BJ (cell line): ENCODE data around the gene TOR4A. TPM values are rescaled to one million over a fixed set of nuclear protein-coding genes. Genes with fewer than 3 reads are reported as not detected.

Source experiments
- CTCF ChIA-PET: fragments of 350-600 bp; formaldehyde crosslinking; extraction: SDS; loops from one replicate; lab custom pipeline; 2021; ENCODE audit warnings: antibody characterized with exemption, inconsistent platforms; lab: Yijun Ruan, JAX
- POLR2A ChIA-PET: fragments of 300-600 bp; sonication (Branson Sonifier 250); formaldehyde crosslinking; extraction: SDS; loops from one replicate; lab custom pipeline; 2021; ENCODE audit warnings: antibody characterized with exemption; lab: Charles Lee
- DNase-seq: peaks from one replicate; pipeline ENCODE4 v3.0.0-alpha.2; 2011; ENCODE audit warnings: low read depth
- H3K27me3 ChIP-seq: 2 replicates; pipeline ENCODE4 v1.6.0; 2011; ENCODE audit warnings: low read length; ENCODE audit not compliant: control insufficient read depth, insufficient read depth
- H3K36me3 ChIP-seq: 2 replicates; pipeline ENCODE4 v1.5.1; 2011; ENCODE audit warnings: low read length; ENCODE audit not compliant: control insufficient read depth, insufficient read depth
- H3K4me3 ChIP-seq: 2 replicates; pipeline ENCODE4 v1.5.1; 2011; ENCODE audit warnings: low read depth, mild to moderate bottlenecking, control low read depth, low read length
- polyA plus RNA-seq: library from polyadenylated mRNA; depleted of rRNA; stranded (reverse); fragments of >200 nt; gene quantifications from 2 replicates; pipeline ENCODE4 v1.2.3, GENCODE V29; 2011
- TF ChIP-seq, protein P1 (sequence below): IDR thresholded peaks from 2 replicates; pipeline ENCODE4 v1.5.1; 2011; ENCODE audit warnings: low read depth, mild to moderate bottlenecking, control low read depth, inconsistent platforms, low read length, moderate library complexity; ENCODE audit not compliant: insufficient read depth

Gene TOR4A
- polyA plus RNA-seq, 1 experiment: 23.8 TPM

DNA sequence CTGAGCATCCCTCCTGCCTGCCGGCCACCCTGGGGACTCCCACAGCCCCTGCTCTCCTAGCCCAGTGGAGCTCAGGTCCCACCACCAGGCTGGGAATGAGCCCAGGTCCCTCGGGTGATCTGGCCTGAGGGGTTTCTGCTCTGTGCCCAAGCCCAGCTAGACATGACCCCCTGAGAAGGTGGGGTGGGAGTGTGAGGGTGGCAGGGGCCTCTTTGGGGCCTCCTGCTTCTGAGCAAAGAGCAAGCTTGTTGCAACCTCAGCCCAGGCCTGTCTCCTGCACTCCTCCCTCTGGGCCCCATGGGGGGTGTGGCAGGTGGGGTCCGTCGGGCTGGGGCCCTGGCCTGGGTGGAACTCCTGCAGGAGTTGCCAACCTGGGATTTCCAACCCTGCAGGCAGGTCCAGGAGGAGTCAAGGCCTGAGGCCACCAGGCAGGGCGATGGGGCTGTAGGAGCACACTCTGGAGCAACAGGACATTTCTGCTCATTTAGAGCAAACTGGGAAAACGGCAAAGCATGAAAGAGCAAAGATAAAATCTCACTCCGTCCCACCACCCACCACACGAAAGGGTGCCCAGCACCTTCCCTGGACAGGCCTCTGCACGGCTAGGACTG lies 35.9 kb downstream of the TOR4A start:
- POLR2A ChIA-PET: no interaction called here
- Histone ChIP-seq H3K36me3 (no peaks in the 10 kb centered on the region), H3K4me3 (no peak overlapping the region), H3K27me3 (no peaks in the 10 kb centered on the region)
- TF ChIP-seq, protein P1, sequence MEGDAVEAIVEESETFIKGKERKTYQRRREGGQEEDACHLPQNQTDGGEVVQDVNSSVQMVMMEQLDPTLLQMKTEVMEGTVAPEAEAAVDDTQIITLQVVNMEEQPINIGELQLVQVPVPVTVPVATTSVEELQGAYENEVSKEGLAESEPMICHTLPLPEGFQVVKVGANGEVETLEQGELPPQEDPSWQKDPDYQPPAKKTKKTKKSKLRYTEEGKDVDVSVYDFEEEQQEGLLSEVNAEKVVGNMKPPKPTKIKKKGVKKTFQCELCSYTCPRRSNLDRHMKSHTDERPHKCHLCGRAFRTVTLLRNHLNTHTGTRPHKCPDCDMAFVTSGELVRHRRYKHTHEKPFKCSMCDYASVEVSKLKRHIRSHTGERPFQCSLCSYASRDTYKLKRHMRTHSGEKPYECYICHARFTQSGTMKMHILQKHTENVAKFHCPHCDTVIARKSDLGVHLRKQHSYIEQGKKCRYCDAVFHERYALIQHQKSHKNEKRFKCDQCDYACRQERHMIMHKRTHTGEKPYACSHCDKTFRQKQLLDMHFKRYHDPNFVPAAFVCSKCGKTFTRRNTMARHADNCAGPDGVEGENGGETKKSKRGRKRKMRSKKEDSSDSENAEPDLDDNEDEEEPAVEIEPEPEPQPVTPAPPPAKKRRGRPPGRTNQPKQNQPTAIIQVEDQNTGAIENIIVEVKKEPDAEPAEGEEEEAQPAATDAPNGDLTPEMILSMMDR: no peak
- no peak for DNase-seq
- CTCF ChIA-PET: interaction anchor here (1.6 kb wide), 1 partner anchor 12 kb away, joined by 5 read pairs; the partner anchor contains the start of gene NRARP

DNA sequence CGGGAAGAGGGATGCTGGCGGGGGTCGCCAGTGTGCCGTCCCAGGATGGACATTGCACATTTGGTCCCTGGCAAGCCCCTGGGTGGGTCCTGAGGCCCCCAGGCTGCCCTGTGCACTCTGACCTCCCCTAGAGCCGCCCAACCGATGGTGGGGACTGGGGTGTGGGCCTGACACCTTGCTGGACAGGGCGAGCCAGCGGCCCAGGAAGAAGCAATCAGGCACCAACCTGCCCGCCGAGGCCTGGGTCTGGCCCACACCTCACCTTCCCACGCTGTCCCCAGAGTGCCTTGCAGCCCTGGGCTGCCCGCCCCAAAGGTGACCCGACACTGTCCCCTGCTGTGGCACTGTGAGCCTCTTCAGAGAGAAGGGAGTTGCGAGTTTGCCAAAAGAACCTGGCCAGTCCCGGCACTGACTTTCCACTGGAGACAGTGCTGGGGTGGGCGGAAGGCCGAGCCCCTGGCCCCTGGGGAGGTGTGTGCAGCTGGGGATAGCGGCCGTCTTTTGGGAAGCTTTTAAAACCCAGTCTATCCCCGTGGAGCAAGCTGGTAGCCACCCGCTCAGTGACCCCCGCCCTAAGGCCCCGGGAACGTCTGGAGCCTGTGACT lies 36.5 kb downstream of the TOR4A start:
- Histone ChIP-seq H3K4me3 (no peak overlapping the region), H3K27me3 (no peaks in the 10 kb centered on the region), H3K36me3 (no peaks in the 10 kb centered on the region)
- ChIA-PET CTCF (no interaction called here), POLR2A (no interaction called here)
- TF ChIP-seq, protein P1: no peak
- DNase-seq: no peak

DNA sequence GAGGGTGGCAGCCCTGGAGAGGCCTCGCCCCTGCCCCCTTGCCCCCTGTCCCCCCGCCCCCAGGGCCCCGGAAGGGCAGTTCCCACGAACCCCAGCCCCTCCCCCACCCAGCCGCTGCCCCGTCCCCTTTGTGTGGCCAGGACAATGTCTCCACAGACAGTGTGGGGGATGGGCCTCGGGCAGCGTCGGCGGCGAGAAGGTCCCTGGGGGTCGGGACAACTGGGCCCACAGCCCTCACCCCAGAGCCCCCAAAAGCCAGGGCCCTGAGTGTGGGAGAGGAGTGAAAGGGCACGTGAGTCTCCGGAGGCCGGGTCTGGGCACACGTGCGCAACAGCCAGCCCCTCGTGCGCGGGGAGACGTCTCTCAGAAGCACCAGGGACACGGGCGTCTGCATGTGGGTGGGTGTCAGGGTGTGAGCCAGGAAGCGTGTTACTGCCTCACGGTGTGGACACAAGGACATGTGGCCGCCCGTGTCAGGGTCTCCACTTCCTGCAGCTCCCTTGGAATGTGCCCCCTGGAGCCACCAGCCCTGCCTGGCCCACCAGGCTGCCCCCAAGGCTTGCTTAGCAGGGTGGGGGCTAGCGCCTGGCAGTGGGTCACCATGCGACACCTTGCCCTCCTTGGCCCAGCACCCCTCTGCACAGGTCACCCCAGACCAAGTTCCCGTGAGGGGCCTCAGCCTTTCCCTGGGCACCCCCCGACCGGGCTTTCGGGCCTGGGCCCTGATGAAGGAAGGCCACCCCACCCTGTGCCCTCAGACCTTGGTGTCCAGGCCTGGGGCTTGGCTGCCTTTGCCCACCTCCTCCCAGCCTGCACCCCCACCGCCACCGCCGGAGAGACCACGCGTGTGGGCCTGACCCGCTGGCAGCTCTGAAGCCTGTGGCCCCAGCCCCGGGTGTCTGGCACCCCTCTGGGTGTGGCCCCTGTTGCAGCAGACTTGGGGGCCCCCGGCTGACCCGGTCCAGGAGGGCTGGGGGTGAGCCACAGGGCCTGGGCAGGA lies 37.3 kb downstream of the TOR4A start:
- ChIA-PET POLR2A (interaction anchor here (0.5 kb wide), 1 partner anchor 17 kb away, joined by 3 read pairs; no protein-coding TSS in a partner anchor), CTCF (interaction anchor here (2.3 kb wide), 1 partner anchor 12 kb away, joined by 8 read pairs; the partner anchor contains the start of gene NRARP)
- H3K27me3 ChIP-seq: no peaks in the 10 kb centered on the region
- TF ChIP-seq, protein P1: no peak
- no peak overlapping the region for H3K4me3 ChIP-seq
- no peak for DNase-seq
- no peaks in the 10 kb centered on the region for H3K36me3 ChIP-seq

DNA sequence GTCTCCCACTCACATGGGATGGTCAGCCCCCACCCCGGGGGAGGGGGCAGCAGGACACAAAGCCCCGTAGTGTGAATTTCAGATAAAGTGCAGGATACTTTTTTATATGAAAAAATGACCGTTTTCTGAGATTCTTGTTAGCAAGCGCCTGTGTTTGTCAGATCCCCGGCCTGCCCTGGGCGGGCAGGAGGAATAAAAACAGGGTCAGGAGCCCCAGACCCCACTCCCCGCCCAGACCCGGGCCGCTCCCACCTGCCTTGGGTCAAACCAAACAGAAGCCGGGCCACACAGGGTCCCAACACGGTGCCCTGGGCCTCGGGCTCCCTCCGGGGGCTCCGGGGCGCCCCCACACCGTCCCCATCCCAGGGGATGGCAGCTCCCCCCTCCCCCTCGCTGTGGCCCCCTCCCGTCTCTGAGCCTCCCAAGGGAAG lies 38.1 kb downstream of the TOR4A start:
- no peak for DNase-seq
- Histone ChIP-seq H3K36me3 (no peaks in the 10 kb centered on the region), H3K27me3 (no peaks in the 10 kb centered on the region), H3K4me3 (0 out of 2 replicates have a peak overlapping the region, but pooled peaks have one; percentile 11)
- CTCF ChIA-PET: interaction anchor here (2.3 kb wide), 1 partner anchor 13 kb away, joined by 8 read pairs; the partner anchor contains the start of gene NRARP
- POLR2A ChIA-PET: interaction anchor here (0.5 kb wide), 1 partner anchor 18 kb away, joined by 3 read pairs; no protein-coding TSS in a partner anchor
- TF ChIP-seq, protein P1: no peak
